MM.1S (cell line): Measurements from ENCODE around the gene ETV6.

Experiments used
- DNase-seq: peaks from one replicate; pipeline ENCODE4 v3.0.0-alpha.2; 2015
- H2AFZ ChIP-seq: fragments of 300-600 bp; sonication (generic); 2 replicates; pipeline ENCODE4 v1.6.0; 2016; ENCODE audit warnings: antibody characterized with exemption, low read length
- H3F3A ChIP-seq: fragments of 300-600 bp; sonication (generic); 2 replicates; pipeline ENCODE4 v1.6.1; 2016; ENCODE audit warnings: mild to moderate bottlenecking, antibody characterized with exemption, low read length, moderate library complexity, mixed read lengths; ENCODE audit not compliant: insufficient read depth
- H3K27ac ChIP-seq: fragments of 300-600 bp; sonication (generic); 2 replicates; pipeline ENCODE4 v1.5.1; 2016; ENCODE audit warnings: mild to moderate bottlenecking, low read length
- H3K27me3 ChIP-seq: fragments of 300-600 bp; sonication (generic); replicated peaks from 2 replicates; pipeline ENCODE4 v1.6.0; 2016; ENCODE audit warnings: low read length; ENCODE audit not compliant: insufficient read depth
- H3K36me3 ChIP-seq: fragments of 300-600 bp; sonication (generic); replicated peaks from 2 replicates; pipeline ENCODE4 v1.6.1; 2016; ENCODE audit warnings: mild to moderate bottlenecking, low read length, mixed read lengths; ENCODE audit not compliant: insufficient read depth
- H3K4me1 ChIP-seq: fragments of 300-600 bp; sonication (generic); 2 replicates; pipeline ENCODE4 v1.6.1; 2016; ENCODE audit warnings: low read length, mixed read lengths
- H3K4me2 ChIP-seq: fragments of 300-600 bp; sonication (generic); 2 replicates; pipeline ENCODE4 v1.6.0; 2016; ENCODE audit warnings: low read depth, low read length
- H3K4me3 ChIP-seq: fragments of 300-600 bp; sonication (generic); 2 replicates; pipeline ENCODE4 v1.5.1; 2016; ENCODE audit warnings: low read length, mixed read lengths
- H3K79me2 ChIP-seq: fragments of 300-600 bp; sonication (generic); 2 replicates; pipeline ENCODE4 v1.6.1; 2016; ENCODE audit warnings: mixed run types, low read length, mixed read lengths
- H3K9ac ChIP-seq: fragments of 300-600 bp; sonication (generic); 2 replicates; pipeline ENCODE4 v1.6.1; 2016; ENCODE audit warnings: low read length, mixed read lengths
- H3K9me2 ChIP-seq: fragments of 300-600 bp; sonication (generic); replicated peaks from 2 replicates; pipeline ENCODE4 v1.6.1; 2016; ENCODE audit warnings: mild to moderate bottlenecking, low read length, mixed read lengths; ENCODE audit not compliant: insufficient read depth
- H3K9me3 ChIP-seq: fragments of 300-600 bp; sonication (generic); replicated peaks from 2 replicates; pipeline ENCODE4 v1.6.1; 2016; ENCODE audit warnings: mild to moderate bottlenecking, low read length, mixed read lengths; ENCODE audit not compliant: insufficient read depth
- H4K20me1 ChIP-seq: fragments of 300-600 bp; sonication (generic); 2 replicates; pipeline ENCODE4 v1.6.1; 2016; ENCODE audit warnings: mild to moderate bottlenecking, low read length, moderate library complexity, mixed read lengths; ENCODE audit not compliant: insufficient read depth
- EZH2 ChIP-seq: fragments of 300-600 bp; sonication (generic); optimal IDR thresholded peaks from 2 replicates; pipeline ENCODE3; 2017; ENCODE audit warnings: low read depth, mild to moderate bottlenecking, antibody characterized with exemption, low read length, mixed read lengths
- EZH2phosphoT487 ChIP-seq: fragments of 300-600 bp; sonication (generic); IDR thresholded peaks from 2 replicates; pipeline ENCODE4 v1.6.1; 2018; ENCODE audit warnings: antibody characterized with exemption, low read length
- TF ChIP-seq, protein P1 (sequence below): fragments of 300-600 bp; sonication (generic); IDR thresholded peaks from 2 replicates; pipeline ENCODE4 v1.5.1; 2016; ENCODE audit warnings: antibody characterized with exemption, low read length, mixed read lengths

The ETV6 gene

GRCh38 chr12:11666131-11667050 is 16.9 kb downstream of the ETV6 start:
- H3K4me2 ChIP-seq, result no peak overlapping the region
- TF ChIP-seq EZH2phosphoT487 (no peak), EZH2 (no peak)
- TF ChIP-seq, protein P1, sequence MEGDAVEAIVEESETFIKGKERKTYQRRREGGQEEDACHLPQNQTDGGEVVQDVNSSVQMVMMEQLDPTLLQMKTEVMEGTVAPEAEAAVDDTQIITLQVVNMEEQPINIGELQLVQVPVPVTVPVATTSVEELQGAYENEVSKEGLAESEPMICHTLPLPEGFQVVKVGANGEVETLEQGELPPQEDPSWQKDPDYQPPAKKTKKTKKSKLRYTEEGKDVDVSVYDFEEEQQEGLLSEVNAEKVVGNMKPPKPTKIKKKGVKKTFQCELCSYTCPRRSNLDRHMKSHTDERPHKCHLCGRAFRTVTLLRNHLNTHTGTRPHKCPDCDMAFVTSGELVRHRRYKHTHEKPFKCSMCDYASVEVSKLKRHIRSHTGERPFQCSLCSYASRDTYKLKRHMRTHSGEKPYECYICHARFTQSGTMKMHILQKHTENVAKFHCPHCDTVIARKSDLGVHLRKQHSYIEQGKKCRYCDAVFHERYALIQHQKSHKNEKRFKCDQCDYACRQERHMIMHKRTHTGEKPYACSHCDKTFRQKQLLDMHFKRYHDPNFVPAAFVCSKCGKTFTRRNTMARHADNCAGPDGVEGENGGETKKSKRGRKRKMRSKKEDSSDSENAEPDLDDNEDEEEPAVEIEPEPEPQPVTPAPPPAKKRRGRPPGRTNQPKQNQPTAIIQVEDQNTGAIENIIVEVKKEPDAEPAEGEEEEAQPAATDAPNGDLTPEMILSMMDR, result no peak
- H3K27me3 ChIP-seq, result no peaks in the 10 kb centered on the region

GRCh38 chr12:11667171-11667570 is 17.7 kb downstream of the ETV6 start:
- no peaks in the 10 kb centered on the region for H3F3A ChIP-seq
- no peak for TF ChIP-seq EZH2
- TF ChIP-seq EZH2phosphoT487, result no peak
- TF ChIP-seq, protein P1, result no peak
- H3K9me2 ChIP-seq, result no peaks in the 10 kb centered on the region
- H2AFZ ChIP-seq, result no peak overlapping the region
- H4K20me1 ChIP-seq, result no peaks in the 10 kb centered on the region
- H3K9me3 ChIP-seq, result no peaks in the 10 kb centered on the region
- no peak overlapping the region for H3K4me2 ChIP-seq
- no peak overlapping the region for H3K27ac ChIP-seq
- no peak overlapping the region for H3K4me3 ChIP-seq
- no peak for DNase-seq
- H3K9ac ChIP-seq, result no peak overlapping the region
- no peaks in the 10 kb centered on the region for H3K36me3 ChIP-seq
- H3K27me3 ChIP-seq, result no peaks in the 10 kb centered on the region
- H3K4me1 ChIP-seq, result no peaks in the 10 kb centered on the region
- peaks cover 73% of the 10 kb centered on the region for H3K79me2 ChIP-seq

More at GRCh38 chr12:11666131-11667050, 16.9 kb downstream of the ETV6 start:
- H3K9me3 ChIP-seq, result no peaks in the 10 kb centered on the region
- H3K9me2 ChIP-seq, result no peaks in the 10 kb centered on the region
- H3K36me3 ChIP-seq, result no peaks in the 10 kb centered on the region
- no peaks in the 10 kb centered on the region for H3K4me1 ChIP-seq
- no peak overlapping the region for H3K4me3 ChIP-seq
- H3F3A ChIP-seq, result no peaks in the 10 kb centered on the region
- no peak for DNase-seq
- no peak overlapping the region for H2AFZ ChIP-seq
- H4K20me1 ChIP-seq, result no peaks in the 10 kb centered on the region
- no peak overlapping the region for H3K9ac ChIP-seq
- no peak overlapping the region for H3K27ac ChIP-seq
- H3K79me2 ChIP-seq, result peaks cover 75% of the 10 kb centered on the region

DNA sequence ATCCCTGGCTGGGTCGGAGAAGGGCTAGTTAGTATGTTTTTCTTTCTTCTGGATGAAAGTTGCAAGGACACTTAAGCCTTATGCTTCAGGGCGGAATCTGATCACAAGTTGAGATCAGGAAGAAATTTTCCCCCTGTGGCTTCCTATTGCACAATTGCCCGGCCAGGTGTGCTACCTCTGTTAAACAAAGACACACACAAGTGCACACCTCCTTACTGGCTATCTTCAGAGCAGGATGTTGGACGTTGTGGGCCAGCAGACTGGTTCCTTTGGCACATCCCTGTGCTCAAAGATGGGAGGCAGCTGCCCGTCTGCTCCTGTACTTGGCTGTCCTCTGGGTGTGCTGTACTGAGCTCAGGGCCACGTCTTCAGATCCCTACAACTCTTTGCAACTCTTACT is 19.1 kb downstream of the ETV6 start:
- Histone ChIP-seq H3K9me3 (no peaks in the 10 kb centered on the region), H3K27me3 (no peaks in the 10 kb centered on the region), H3K9me2 (no peaks in the 10 kb centered on the region), H3K79me2 (peaks cover 72% of the 10 kb centered on the region), H4K20me1 (no peaks in the 10 kb centered on the region), H3K4me2 (no peak overlapping the region), H3F3A (no peaks in the 10 kb centered on the region), H3K27ac (no peak overlapping the region), H3K9ac (no peak overlapping the region), H3K4me3 (no peak overlapping the region), H3K36me3 (no peaks in the 10 kb centered on the region), H3K4me1 (no peaks in the 10 kb centered on the region), H2AFZ (no peak overlapping the region)
- DNase-seq, result no peak
- TF ChIP-seq, protein P1, result no peak
- TF ChIP-seq EZH2phosphoT487, result no peak
- TF ChIP-seq EZH2, result no peak
